Ammon's horn (tissue), 1 donor: ENCODE data around the gene SUSD2.
"Not testable (repeated sequence)": the region's sequence is repeated elsewhere in the genome, so short reads cannot be mapped to it uniquely, and the experiment has no call there.

Experiments
- DNase-seq: peaks from one replicate; pipeline ENCODE4 v3.0.0-alpha.2; 2016; ENCODE audit warnings: low spot score

SUSD2 gene

DNA sequence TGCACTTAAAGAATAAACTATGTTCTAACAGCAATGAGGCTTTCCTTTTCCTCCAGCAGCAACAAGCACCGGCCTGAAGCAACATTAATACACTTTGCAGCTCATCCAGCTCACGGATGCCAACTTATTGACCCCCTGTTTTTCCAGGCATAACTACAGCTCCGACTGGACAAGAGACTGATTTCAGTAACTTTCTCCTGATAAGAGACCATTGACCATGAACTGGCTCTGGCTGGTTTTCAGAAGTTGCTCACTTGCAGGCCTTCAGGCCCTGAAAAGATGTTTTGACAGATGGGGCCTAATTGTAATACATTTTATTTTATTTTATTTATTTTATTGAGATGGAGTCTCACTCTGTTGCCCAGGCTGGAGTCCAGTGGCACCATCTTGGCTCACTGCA lies 36.1 kb downstream of the SUSD2 start:
- no peak for DNase-seq

DNA sequence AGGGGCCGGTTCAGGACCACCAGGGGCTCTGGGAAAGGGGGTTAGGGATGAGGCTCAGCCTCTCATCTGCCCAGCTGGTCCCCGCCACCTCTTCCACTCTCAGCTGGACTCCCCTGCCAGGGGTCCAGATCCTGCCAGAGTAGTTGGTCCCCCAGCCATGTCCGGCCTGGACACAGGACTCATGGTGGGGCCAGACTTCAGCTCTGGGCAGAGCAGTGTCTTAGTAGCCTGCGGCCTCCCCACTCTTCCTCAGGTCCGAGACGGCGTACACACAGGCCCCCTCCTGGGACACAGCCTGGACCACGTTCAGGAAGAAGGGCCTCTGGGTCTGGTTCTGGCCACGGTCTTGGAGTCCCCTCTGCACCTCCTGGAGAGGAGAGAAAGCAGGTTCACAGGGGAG lies 38.5 kb downstream of the SUSD2 start:
- DNase-seq, result no peak

DNA sequence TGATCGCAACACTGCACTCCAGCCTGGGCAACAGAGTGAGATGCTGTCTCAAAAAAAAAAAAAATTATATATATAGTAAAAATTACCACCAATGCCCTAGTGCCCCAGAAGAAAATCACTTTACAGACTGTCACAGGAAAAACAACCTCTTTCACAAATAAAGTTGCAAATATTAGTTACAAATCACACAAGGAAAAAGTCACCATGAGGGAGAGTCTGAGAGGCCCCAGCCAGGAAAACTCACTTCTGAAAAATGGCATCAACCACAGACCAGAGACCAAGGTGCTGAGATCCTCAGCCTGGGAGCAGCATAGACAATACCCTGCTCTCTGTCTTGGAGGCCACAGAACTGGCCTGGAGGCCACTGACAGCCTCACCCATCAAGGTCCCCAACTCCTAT lies 43.2 kb downstream of the SUSD2 start:
- DNase-seq, result no peak

DNA sequence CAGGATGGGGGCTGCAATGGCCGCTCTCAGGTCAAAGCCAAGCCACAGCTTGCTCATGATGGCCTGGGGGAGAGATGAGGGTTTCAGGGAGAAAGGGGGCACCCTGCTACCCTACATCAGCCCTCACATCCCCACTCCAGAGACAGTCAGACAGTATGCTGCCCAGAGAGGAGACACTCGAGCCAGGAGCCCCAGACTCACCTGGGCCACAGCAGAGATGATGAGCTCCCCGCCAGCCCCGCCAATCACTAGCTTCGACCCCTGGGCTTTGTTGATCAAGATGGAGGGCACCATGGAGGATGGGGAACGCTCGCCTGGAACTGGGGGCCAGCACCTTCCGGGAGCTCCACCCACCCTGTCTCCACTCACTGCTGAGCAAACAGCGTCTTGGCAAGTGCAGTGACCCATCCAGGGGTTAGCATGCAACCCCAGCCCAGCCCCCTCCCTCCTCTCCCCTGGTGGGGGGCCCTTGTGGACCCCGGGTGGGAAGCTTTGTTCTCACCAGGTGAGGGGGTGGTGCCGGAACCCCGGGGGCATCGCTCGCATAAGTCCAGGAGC lies 43.8 kb downstream of the SUSD2 start:
- DNase-seq, result no peak

DNA sequence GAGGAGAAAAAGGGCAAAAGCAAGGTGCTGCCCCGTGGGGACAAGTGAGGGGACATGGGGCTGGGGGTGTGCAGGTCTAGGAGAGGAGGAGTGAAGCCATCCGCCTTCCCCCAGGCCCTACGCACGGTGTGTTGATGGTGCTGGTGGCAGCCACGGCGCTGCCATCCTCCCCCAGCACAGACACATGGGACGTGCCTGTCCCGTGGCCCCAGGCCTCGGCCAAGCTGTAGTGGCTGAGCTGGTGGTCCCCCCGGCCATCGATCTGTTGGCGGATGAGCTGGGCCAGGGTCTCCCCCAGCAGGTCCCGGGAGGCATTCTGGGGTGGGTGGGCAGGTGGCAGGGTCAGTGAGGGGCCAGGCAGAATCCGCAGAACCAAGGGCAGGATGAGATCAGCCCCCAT lies 44.7 kb downstream of the SUSD2 start:
- DNase-seq, result no peak

DNA sequence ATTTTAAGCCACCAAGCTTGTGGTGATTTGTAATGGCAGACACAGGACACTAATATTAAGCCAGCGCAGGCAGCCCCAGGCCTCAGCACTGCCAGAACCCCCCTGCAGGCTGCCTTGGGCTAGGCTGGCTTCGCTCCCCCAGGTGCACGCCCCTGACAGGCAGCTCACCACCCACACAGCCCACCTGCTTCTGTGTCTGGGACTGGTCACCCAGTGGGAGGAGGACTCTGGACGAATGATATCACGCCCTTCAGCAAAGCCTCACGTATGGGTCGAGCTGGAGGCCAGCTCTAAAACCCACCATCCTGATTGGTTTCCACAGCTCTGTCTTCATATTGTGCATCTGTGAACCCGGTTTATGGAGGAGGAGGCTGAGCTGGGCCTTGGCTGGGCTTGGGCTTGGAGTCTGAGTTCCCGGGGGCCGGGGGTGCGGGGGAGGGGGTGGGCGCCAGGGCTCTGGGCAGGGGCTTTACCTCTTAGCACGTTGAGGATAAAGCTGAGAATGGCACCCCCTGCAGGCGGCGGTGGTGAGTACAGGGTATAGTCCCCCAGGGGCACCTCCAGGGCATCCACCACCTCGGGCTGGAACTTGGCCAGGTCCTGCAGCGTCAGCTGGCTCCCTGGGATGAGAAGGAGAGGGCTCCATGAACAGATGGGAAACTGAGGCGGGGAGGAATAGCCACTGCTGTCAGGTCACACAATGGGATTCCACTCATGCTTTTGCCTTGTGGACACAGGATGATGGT lies 49.8 kb downstream of the SUSD2 start:
- DNase-seq, result no peak

DNA sequence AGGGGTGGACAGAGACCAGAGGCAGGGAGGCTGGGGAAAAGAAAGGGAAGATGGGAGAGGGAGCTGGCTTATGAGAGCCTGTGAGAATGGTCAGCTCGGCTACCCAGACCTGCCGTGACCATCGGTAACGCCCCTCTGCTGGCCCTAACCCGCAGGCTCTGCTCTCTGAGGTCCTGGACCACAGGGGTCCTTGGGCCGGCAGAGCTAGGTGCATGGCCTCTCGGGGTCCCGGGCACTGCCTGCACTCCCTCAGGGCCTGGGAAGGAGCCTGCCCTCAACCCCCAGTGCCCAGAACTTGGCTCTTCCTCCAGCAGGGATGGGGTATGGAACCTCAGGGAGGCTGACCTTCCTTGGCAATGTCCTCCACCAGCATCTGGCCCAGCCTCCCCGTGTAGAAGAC lies 50.4 kb downstream of the SUSD2 start:
- no peak for DNase-seq

DNA sequence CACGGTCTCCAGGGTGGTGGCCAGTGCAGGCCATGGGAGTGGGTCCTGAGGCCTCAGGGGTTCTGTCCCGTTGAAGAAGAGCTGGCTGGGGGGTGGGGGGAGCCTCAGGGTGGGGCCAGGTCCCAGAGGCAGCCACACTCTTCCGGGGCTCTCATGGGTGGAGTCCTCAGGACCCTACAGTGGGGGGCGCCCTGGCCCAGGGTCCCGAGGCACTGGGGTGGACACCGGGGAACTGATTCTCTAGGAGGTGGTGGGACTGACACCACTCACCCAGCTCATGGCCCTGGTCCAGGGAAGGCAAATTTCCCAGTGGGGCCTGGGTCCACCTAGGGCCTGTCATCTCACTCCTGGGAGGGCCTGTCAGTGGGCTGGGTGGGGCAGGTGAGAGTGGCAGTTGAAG lies 50.8 kb downstream of the SUSD2 start:
- DNase-seq, result no peak

DNA sequence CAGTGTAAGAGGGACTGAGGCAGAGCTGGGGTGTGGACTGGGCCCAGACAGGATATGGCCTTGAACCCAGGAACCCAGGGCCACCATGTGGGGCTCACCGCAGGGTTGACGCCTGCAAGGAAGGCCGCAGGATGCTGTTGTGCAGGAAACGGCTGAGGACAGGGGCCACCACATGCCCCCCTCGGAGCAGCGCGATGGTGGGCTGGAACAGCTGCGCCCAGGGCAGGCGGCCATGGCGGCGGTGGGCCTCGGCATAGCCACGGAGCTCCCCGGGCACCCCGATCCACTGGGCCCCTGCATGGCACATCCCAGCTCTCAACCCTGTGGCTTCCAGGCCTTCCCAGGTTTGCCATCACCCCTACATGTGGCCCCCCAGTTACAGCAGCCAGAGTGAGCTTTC lies 51.4 kb downstream of the SUSD2 start:
- no peak for DNase-seq

DNA sequence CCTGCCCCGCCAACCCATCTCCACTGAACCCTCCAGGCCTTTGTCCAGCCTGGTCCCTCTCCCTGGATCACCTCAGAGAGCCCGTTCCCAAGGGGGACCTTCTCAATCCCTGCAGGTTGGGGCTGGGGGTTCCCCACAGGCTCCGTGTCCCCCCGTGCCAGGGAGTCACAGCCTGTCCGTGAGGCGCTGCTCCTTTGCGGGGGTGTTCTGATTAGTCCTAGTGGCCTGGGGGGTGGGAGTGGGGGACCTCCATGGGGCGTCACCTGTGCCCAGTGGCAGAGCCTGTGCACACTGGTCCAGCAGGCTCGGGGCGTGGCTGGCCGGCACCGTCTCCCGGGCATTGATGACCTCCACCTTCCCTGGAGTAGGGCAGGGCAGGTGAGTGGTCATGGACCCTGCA lies 51.9 kb downstream of the SUSD2 start:
- no peak for DNase-seq

DNA sequence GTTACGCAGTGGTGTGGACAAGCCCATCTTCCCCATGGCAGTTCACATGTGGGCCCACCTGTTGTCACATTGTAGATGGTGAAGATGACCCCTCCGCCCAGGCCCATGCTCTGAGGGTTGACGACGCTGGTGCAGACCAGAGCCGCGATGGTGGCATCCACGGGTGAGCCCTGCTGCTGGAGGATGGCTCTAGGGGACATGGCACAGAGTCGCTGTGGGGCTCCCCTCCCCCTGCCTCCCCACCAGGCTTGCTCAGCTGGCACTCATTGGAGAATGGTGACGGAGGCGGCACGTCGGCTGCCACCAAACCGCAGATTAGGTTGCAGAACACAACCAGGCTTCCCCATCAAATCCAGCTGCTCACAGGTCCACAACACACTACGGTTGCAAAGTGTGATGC lies 52.5 kb downstream of the SUSD2 start:
- no peak for DNase-seq

DNA sequence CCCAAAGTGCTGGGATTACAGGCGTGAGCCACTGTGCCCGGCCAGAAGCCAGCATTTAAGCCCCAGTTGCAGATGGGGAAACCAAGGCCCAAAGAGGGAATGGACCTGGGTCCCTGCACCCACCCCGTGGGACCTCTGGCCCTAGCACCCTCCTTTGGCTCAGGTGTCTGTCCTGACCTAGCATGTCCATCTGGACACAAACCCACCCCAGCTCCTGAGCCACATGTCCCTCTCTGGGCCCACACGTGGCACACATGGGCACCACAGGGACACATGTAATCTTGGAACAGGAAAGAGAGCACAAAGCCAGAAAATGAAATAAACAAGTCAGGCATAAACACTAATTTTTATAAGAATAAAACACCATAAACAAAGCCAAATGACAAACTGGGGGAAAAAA lies 54.0 kb downstream of the SUSD2 start:
- no peak for DNase-seq

DNA sequence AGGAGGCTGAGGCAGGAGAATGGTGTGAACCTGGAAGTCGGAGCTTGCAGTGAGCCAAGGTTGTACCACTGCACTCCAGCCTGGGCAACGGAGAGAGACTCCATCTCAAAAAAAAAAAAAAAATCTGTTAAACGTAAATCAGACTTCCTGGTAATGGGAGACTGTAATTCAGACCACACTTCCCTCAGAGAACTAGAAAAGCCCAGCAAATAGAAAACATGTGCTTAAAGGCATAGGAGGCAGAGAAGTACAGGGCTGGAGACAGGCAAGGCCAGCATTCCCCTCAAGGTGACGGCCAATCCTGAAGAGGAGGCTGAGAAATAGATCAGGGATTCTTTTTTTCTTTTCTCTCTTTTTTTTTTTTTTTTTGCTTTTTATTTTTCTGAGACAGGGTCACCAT lies 55.4 kb downstream of the SUSD2 start:
- DNase-seq, result no peak

DNA sequence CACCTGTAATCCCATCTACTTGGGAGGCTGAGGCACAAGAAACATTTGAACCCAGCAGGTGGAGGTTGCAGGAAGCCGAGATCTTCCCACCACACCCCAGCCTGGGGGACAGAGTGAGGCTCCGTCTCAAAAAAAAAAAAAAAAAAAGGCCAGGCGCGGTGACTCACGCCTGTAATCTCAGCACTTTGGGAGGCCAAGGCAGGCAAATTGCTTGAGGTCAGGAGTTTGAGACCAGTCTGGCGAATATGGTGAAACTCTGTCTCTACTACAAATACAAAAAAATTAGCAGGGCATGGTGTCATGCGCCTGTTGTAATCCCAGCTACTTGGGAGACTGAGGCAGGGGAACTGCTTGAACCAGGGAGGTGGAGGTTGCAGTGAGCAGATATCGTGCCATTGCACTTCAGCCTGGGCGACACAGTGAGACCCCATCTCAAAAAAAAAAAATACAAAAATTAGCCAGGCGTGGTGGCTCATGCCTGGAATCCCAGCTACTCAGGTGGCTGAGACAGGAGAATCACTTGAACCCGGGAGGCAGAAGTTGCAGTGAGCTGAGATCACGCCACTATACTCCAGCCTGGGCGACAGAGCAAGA lies 56.9 kb downstream of the SUSD2 start:
- not testable (repeated sequence) for DNase-seq
